Measurements from ENCODE around the gene OR52N2.

GRCh38 chr11:5815534-5815933 lies 6.8 kb downstream of the OR52N2 start:
- TF ChIP-seq POLR2AphosphoS5 (IDR thresholded peaks at IDR 0.05; ENCODE audit: low read depth, low read length) (no peak), ZFX (IDR thresholded peaks at IDR 0.05) (no peak), ATF3 (IDR thresholded peaks at IDR 0.05) (no peak), EZH2phosphoT487 (IDR thresholded peaks at IDR 0.05; ENCODE audit: borderline replicate concordance) (no peak), EZH2 (IDR thresholded peaks at IDR 0.05) (no peak), CTCF (IDR thresholded peaks at IDR 0.05 in 2 of 3, conservative IDR thresholded peaks at IDR 0.05 in 1 of 3; ENCODE audit: borderline replicate concordance in 1 of 3, insufficient read depth in 1 of 3, low read depth in 2 of 3, low read length in 2 of 3) (no peak), REST (IDR thresholded peaks at IDR 0.05; ENCODE audit: low read depth) (no peak), SIN3A (IDR thresholded peaks at IDR 0.05; ENCODE audit: low read depth) (no peak), SP1 (IDR thresholded peaks at IDR 0.05; ENCODE audit: low read depth) (no peak), RAD21 (IDR thresholded peaks at IDR 0.05; ENCODE audit: low read depth) (no peak), MAX (IDR thresholded peaks at IDR 0.05) (no peak), POLR2A (IDR thresholded peaks at IDR 0.05; ENCODE audit: borderline replicate concordance, extremely low read depth, insufficient read depth, insufficient read length) (no peak)
